Left lung (tissue), 10 donors: Measurements from ENCODE around the gene MAML1. TPM values are rescaled to one million over a fixed set of nuclear protein-coding genes. Genes with fewer than 3 reads are reported as not detected.

Source experiments
- ATAC-seq: fragments of 200-7000 bp; cut with Tn5 transposase; one replicate; pipeline ENCODE4 v1.9.1; 2020; ENCODE audit warnings: moderate library complexity
- DNase-seq, 4 donors: peaks; one replicate each; pipeline ENCODE4 v3.0.0-alpha.2; 2013 to 2020
- H3K27ac ChIP-seq, 2 donors: fragments of 200-600 bp; sonication (generic) in 1 of 2; one replicate each; pipeline versions ENCODE4 v1.5.0 to v1.8.0; 2020 to 2021
- H3K27me3 ChIP-seq, 2 donors: fragments of 200-600 bp; sonication (generic) in 1 of 2; one replicate each; pipeline versions ENCODE4 v1.5.0 to v1.8.0; 2020 to 2021
- H3K36me3 ChIP-seq, 2 donors: fragments of 200-600 bp; sonication (generic) in 1 of 2; one replicate each; pipeline versions ENCODE4 v1.5.0 to v1.8.0; 2020 to 2021
- H3K4me1 ChIP-seq, 2 donors: fragments of 200-600 bp; one replicate each; pipeline ENCODE4 v1.8.0; 2021
- H3K4me3 ChIP-seq, 2 donors: fragments of 200-600 bp; sonication (generic) in 1 of 2; one replicate each; pipeline versions ENCODE4 v1.5.0 to v1.8.0; 2020 to 2021; ENCODE audit warnings: mild to moderate bottlenecking in 1 of 2
- H3K9me3 ChIP-seq, 2 donors: fragments of 200-600 bp; sonication (generic) in 1 of 2; one replicate each; pipeline versions ENCODE4 v1.5.0 to v1.8.0; 2020 to 2021
- CTCF ChIP-seq, 2 donors: fragments of 200-600 bp; sonication (generic) in 1 of 2; IDR thresholded peaks; one replicate each; pipeline versions ENCODE4 v1.5.0 to v1.8.0; 2021; ENCODE audit warnings: antibody characterized with exemption in 2 of 2
- intact Hi-C, 2 donors: fragments of 100-400 bp; cut with DNase I; formaldehyde crosslinking; loops; one replicate each; pipeline versions ENCODE4 v1.11.2 to v1.14.2; 2022
- polyA plus RNA-seq, 6 donors: library from polyadenylated mRNA; unstranded; fragments of 120-200 nt; gene quantifications; one replicate each; pipeline ENCODE4 v1.2.1, GENCODE V29; 2013; ENCODE audit not compliant: insufficient read length in 6 of 6
- total RNA-seq, 2 donors: library from RNA; stranded (reverse); fragmentation: NEBNext Ultra II Directional; extraction: Animal tissue kit (Norgen Biotek cat#: 25700); gene quantifications; one replicate each; pipeline ENCODE4 v1.2.1, GENCODE V29; 2021
- donor health status: DM: no; HTN: yes; CAD: no.
- donor health status: DM: no; HTN: no; CAD: no.

The MAML1 gene
- total and polyA plus RNA-seq, 8 donors = 23.8 to 48.1 (median 43.9) TPM

- intact Hi-C loops = loop anchor here in 1 of 2 donors (10.0 kb wide), 1 partner anchor 135 kb away; the partner anchor contains the start of gene TBC1D9B
Observed at GRCh38 chr5:179769796-179770195, 37.2 kb downstream of the MAML1 start.

GRCh38 chr5:179771311-179771895 lies 38.8 kb downstream of the MAML1 start:
- Histone ChIP-seq H3K9me3 (no peaks in the 10 kb centered on the region), H3K27me3 (no peaks in the 10 kb centered on the region), H3K4me1 (peaks cover 0 to 76% of the 10 kb centered on the region in 2 donors), H3K4me3 (no peak overlapping the region), H3K36me3 (peaks cover 0 to 100% of the 10 kb centered on the region in 2 donors), H3K27ac (no peak overlapping the region)
- ATAC-seq (no peak), DNase-seq (no peak)
- intact Hi-C loops = no loop called here
- TF ChIP-seq CTCF (IDR thresholded peaks at IDR 0.05) = no peak

More at GRCh38 chr5:179769796-179770195, 37.2 kb downstream of the MAML1 start:
- DNase-seq (no peak), ATAC-seq (no peak)
- Histone ChIP-seq H3K9me3 (no peaks in the 10 kb centered on the region), H3K36me3 (peaks cover 0 to 98% of the 10 kb centered on the region in 2 donors), H3K4me1 (peaks cover 0 to 76% of the 10 kb centered on the region in 2 donors), H3K27ac (no peak overlapping the region), H3K4me3 (no peak overlapping the region), H3K27me3 (no peaks in the 10 kb centered on the region)
- no peak for TF ChIP-seq CTCF (IDR thresholded peaks at IDR 0.05)

GRCh38 chr5:179772351-179772750 lies 39.7 kb downstream of the MAML1 start:
- Histone ChIP-seq H3K27ac (peak overlapping the region in 1 of 2 donors; percentile 15), H3K27me3 (no peaks in the 10 kb centered on the region), H3K9me3 (no peaks in the 10 kb centered on the region), H3K4me3 (no peak overlapping the region), H3K36me3 (peaks cover 0 to 99% of the 10 kb centered on the region in 2 donors), H3K4me1 (peaks cover 0 to 75% of the 10 kb centered on the region in 2 donors)
- no peak for ATAC-seq
- DNase-seq = no peak
- intact Hi-C loops = no loop called here
- no peak for TF ChIP-seq CTCF (IDR thresholded peaks at IDR 0.05)

- Histone ChIP-seq H3K27ac (no peak overlapping the region), H3K9me3 (no peaks in the 10 kb centered on the region), H3K36me3 (peaks cover 0 to 91% of the 10 kb centered on the region in 2 donors), H3K27me3 (no peaks in the 10 kb centered on the region), H3K4me3 (no peak overlapping the region), H3K4me1 (peaks cover 0 to 75% of the 10 kb centered on the region in 2 donors)
- no peak for TF ChIP-seq CTCF (IDR thresholded peaks at IDR 0.05)
- ATAC-seq (no peak), DNase-seq (peak in 1 of 4 donors; percentile 42)
- intact Hi-C loops = no loop called here
Observed at GRCh38 chr5:179773686-179774040, 41.0 kb downstream of the MAML1 start.

- no peak for ATAC-seq
- peaks cover 0 to 83% of the 10 kb centered on the region in 2 donors for H3K36me3 ChIP-seq
Observed at GRCh38 chr5:179774442-179774841, 41.8 kb downstream of the MAML1 start.

More at GRCh38 chr5:179774442-179774841, 41.8 kb downstream of the MAML1 start:
- TF ChIP-seq CTCF (IDR thresholded peaks at IDR 0.05) = no peak
- H3K27ac ChIP-seq = no peak overlapping the region
- H3K4me1 ChIP-seq = peaks cover 0 to 75% of the 10 kb centered on the region in 2 donors
- no peaks in the 10 kb centered on the region for H3K9me3 ChIP-seq
- no peaks in the 10 kb centered on the region for H3K27me3 ChIP-seq
- DNase-seq = peak in 1 of 4 donors; percentile 72
- H3K4me3 ChIP-seq = no peak overlapping the region
- intact Hi-C loops = no loop called here
